Measurements from ENCODE around the gene SCLY.
"Not testable (repeated sequence)": the region's sequence is repeated elsewhere in the genome, so short reads cannot be mapped to it uniquely, and the experiment has no call there.

The SCLY gene, protein sequence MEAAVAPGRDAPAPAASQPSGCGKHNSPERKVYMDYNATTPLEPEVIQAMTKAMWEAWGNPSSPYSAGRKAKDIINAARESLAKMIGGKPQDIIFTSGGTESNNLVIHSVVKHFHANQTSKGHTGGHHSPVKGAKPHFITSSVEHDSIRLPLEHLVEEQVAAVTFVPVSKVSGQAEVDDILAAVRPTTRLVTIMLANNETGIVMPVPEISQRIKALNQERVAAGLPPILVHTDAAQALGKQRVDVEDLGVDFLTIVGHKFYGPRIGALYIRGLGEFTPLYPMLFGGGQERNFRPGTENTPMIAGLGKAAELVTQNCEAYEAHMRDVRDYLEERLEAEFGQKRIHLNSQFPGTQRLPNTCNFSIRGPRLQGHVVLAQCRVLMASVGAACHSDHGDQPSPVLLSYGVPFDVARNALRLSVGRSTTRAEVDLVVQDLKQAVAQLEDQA

DNA sequence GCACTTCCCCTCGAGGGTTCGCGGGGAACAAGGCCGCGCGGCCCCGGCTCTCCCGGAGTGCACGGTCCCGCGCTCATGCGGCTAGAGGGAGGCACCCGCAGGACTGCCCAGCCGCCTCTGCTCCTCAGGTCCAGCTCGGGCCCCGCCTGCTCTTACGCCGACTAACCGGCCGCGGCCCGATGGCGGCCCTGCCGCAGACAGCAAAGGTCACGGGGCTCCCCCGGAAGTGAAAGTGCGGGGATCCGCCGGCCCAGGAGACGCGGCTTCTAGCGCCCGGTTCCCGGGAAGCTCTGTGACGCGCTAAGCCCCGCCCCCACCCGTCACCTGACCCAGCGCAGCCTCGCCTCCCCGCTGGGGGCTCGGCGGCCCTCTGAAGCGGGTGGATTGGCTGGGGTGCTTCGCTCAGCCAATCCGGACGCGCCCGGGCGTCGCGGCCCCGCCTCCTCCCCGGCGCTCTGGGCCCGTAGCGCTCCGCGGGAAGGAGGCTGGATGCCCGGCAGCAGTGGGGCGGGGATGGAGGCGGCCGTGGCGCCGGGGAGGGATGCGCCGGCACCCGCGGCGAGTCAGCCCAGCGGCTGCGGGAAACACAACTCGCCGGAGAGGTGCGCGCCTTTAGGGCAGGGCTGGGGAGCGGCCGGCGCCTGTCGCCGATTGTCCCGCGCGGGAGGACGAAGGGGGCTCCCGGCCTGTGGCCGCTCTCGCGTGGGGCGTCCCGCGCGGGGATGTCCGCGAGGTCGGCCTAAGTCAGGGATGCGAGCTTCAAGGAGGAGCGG, at the start of gene SCLY:
Gene SCLY (plus strand): TSS at position 460 of the 773 bp plus-strand sequence. CDS start 54 bp downstream, at position 514.
- no peak for FAIRE-seq

DNA sequence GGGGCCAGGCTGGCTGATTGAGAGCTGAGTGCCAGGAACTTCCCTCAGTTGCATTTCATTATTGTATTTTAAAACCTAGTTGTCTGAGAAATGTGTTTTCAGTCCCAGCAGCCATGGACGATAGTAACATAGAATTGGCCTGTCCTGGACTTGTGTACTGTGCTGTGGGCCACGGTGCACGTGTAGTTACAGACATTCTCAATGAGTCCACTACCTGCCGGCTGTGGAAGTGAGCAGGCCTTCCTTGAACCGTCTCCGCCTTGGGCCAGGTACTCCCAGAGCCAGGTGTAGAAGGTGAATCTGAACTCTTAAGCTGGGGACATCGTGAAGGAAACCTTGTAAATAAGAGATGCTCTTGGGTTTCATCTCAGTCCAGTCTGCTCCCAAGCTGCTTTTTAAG, 47.0 kb upstream of the SCLY start:
- FAIRE-seq = no peak

DNA sequence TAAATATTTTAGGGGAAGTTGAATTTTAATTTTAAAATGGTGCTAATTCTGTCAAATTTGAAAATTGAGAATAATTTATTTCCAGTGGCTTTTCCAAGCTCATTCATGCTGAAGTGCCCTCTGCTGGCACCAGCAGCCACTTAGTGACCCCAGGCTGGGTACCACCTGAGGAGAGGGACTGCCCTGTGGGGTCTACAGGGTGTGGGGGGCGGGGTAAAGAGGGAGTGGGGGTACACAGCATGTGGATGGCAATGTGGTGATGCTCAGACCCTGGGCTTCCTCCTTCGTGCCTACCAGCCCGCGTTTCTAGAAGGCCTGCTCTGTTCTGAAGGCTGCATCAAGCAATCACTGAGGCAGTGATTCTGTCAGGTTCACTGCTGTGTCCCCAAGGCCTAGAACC, 45.1 kb upstream of the SCLY start:
- no peak for FAIRE-seq

DNA sequence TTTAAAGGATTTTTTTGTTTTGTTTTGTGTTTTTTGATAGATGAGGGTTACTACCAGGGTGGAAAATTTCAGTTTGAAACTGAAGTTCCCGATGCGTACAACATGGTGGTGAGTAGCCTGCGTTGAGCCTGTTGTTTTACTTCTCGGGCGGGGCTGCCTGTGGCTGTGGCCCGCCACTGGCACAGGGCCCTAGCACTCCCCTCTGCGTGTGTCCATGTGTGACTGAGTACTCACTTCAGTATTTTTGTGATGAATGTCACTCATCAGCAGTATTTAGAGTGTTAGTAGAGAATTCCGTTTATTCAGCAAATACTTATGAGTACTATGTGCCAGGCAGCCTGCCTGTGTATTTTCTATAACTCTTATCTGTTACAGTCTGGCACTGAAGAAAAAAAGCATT, 44.3 kb upstream of the SCLY start:
- FAIRE-seq = no peak

DNA sequence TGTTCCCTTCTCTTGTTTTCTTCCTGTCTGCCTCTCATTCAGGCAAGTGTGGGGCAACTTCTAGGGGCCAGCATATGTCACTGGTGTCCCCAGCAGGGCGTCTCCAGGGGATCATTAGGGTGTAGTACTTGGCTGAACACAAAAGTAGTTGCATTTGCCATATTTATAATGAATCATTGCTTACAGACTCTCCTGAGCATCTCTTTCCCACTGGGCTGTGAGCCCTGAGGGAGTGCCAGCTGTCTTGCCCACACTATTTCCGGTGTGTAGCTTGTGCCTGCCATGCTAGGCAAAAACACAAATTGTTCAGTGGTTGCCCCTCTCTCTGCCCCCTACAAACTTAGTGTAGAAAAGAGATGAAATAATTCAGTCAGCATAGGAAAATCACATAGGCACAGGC, 40.8 kb upstream of the SCLY start:
- FAIRE-seq = no peak

DNA sequence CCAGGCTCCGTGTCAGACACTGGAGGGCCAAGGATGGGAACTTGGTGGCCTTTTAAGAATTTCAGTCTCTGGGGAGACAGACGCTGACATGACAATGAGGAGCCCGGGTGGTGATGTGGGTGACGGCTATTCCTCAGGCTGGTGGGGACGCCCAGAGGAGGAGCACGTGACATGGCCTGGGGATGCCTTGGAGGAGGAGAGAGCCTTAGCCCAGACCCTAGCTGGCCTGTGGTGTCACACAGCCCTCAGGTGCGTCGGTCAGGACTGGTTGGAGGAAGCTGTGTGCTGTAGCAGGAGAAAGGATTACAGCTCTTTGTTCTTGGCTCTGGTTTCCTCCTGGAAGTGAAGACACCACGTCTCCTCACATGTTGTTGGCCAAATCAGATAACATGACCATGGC, 40.0 kb upstream of the SCLY start:
- FAIRE-seq = no peak

DNA sequence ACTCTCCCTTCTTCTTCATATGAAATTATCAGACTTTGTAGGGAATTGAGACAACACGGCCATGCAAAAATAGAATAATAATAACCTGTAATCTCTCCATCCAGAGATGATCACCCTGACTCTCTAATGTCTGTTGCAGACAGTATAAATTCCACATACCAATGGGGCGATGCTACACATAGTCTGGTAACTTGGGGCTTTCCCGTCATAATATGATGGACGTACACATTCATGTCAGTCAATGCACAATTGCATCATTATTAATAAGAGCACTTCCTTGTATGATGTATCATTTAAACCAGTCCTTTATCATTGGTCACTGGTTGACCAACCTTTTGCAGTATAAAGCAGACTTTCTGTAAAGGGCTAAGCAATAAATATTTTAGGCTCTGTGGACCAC, 39.5 kb upstream of the SCLY start:
- no peak for FAIRE-seq

DNA sequence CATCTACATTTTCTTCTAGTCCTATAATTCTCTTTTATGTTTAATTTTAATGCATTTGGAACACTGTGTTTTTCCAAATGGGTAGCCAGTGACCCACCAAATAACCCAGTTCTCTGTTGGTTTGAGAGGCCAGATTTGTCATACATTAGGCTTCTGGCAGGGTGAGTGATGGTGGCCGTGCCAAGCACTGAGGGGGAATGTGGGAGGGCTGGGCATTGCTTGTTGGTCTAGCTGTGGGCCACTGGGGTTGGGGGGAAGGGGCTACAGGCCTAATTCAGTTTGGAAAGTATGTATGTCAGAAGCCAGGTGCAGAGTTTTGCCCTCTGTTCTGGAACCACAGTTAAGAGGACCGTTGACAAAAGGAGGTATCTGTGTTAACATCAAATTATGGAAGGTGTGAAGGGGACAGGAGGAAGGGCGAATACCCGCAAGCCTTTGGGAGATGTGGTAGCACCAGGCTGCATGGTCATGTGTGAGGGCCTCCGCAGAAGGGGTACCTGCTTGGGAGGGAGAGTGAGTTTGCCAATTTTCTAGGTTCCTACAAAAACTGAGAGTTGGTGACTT, 38.1 kb upstream of the SCLY start:
- FAIRE-seq = no peak

DNA sequence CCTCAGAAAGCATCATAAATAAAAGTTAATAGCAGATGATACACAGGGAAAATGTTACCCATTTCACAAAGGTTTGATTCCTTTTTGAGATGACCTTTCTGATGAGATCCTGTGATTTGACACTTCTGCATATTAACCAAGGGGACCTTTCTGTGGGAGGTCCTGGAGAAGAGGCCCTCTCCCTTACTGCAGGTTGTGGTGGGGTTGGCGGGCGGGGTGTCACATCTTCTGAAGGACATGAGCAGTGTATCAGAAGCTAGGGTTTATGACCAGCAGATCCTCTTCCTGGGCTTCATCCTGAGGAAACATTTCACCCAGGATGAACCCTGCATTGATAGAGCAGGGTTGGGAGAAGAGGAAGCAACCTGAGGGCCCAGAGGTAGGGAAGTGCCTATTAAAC, 37.2 kb upstream of the SCLY start:
- no peak for FAIRE-seq

DNA sequence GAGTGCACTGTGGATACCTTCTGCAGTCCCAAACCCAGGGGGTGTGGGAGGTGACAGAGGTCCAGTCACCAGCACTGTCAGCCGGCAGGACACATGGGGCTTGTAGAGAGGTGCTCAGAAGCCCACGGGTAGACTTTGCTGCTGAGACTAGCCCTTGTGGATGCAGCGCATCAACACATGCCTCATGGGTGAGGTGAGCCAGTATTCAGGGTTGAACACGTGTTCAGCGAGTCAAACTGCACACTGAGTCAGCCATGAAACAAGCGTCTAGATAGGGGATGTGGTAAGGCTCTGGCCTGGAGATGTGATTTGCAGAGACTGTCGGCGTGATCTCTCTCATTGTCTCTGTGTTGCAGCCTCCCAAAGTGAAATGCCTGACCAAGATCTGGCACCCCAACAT, 35.8 kb upstream of the SCLY start:
- FAIRE-seq = no peak

DNA sequence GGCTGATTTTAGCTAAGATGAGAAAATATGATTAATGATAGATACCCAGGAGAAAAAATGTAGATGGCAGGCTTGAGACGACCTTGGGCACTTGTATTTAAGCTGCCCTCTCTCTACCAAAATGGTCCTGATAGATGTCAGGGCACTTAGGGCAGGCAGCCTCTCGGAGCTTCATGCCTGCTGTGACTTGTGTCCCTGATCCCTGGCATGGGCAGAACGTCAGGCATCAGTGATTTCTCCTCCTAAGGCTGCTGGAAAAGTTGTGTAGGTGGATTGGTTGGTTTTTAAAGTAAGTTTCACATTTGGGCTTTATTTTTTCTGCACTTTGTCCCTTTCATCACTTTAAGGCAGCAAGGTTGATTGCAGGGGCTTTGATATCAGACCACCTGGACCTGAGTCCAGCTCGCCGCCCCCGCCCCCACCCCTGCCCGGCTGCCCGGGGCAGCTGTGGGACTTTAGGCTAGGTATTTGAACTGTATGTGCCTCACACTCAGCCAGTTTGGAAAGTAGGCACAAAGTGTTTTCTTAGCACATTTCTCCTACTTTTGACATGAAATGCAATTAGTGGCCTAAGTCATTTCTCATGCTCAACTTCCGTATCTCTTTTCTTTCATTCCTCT, 35.0 kb upstream of the SCLY start:
- FAIRE-seq = no peak

DNA sequence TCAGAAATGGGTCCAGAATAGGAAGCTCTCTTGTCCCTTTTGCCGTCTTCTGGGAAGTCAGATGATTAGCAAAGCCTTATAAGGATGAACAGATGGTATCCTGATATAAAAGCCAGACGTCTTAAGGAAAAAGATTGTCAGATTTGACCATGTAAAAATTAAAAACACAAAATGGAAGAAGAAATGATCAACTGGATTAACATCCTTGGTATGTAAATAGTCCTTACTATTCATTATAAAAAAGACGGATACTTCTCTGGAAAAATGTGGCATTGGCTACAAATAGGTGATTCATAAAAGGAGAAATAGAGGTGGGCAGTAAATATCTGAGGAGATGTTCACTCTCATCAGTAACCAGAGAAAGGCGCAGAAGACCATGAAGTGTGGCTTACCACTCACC, 33.7 kb upstream of the SCLY start:
- FAIRE-seq = no peak

DNA sequence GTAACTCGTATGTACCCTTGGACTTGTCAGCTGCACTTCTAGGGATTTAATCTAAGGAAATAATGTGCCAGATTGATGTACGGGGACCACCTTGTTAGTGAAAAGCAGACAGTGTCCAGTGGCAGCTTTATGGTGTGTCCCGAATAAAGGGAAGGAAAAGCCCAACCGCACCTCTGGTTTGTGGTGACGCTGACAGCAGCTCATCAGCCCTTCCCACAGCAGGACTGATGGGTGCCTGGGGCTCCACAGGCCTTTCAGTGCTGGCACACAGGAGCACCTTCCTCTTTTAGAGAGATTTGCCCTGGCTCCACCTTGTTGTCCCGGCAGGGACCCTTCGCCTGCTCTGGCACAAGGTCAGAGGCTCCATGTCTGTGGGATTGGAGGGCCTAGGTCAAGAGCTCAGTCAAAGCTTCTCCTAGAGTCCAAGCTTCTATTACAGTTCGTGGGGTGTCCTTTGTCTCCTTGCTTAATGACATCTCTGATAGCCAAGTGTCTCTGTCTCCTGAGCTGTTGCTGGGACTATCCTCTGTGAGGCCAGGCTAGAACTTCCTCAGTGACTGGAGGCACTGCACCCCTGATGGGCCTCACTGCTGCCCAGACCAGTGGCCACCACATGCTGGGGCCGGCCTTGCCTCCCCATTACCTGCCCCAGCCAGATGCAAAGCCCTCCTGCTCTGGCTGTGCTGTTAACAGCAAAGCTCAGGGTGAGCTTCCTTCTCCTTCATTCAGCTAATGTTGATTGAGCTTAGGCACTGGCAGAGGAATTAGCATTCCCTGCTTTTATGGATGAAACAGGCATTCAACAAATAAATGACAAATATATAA, 33.0 kb upstream of the SCLY start:
- FAIRE-seq = no peak

DNA sequence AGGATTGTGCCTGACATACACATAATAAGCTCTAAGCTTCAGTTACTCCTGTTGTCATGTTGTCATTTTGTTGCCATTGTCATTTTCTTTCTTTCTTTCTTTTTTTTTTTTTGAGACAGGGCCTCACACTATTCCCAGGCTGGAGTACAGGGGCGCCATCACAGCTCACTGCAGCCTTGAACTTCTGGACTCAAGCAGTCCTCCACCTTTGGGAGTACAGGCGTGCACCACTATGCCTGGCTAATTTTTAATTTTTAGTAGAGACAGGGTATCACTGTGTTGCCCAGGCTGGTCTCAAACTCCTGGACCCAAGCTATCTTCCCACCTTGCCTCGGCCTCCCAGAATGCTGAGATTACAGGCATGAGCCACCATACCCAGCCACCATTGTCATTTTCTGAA, 30.9 kb upstream of the SCLY start:
- no peak for FAIRE-seq

DNA sequence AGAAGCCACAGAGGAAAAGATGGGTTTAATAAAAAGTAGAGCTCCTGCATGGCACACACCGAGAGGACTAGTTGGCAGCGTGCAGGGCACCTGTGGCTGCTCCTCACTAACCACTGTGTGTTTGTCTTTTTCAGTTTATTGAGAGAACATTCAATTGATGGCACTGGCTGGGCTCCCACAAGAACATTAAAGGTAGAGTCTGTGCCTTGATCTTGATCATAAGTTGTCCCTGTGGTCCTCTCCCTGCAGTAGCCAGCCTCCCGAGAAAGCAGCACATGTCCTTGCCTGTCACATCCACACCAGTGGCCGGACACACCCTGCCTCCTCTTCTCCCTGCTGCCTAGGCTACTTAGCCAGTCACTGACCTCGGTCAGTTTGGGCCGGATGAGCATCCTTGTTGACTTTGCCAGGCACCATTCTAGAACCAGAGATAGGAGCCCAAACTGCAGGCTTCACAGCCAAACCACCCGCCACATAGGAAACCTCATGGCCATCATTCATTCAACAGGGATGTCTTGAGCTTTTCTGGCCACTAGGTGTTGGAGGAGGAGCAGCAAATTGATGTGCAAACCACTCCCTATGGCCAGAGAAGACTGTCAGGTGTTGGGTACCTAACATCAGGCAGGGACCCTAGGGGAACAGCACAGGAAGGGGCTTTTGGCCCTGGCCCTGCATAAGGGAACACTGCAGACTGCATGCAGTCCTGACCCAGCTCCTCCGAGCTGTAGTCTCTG, 30.2 kb upstream of the SCLY start:
- FAIRE-seq = no peak

DNA sequence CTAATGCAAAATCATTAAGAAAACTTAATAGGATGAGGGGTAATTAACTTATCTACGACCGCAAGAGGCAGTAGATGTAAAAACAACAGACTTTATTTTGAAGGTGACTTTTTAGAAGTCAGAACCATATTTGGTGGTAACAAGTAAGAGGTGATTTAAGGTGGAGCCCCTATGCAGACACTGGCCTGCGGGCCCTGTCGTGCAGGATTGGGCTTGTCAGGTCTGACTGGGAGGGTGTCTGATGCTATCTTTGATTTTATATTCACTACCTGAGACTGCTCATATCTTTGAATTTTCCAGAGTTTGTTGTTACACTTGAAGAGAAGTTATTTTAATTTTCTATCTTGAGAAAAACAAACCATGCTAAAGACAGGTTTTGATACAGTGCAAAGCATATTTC, 29.1 kb upstream of the SCLY start:
- FAIRE-seq = no peak

DNA sequence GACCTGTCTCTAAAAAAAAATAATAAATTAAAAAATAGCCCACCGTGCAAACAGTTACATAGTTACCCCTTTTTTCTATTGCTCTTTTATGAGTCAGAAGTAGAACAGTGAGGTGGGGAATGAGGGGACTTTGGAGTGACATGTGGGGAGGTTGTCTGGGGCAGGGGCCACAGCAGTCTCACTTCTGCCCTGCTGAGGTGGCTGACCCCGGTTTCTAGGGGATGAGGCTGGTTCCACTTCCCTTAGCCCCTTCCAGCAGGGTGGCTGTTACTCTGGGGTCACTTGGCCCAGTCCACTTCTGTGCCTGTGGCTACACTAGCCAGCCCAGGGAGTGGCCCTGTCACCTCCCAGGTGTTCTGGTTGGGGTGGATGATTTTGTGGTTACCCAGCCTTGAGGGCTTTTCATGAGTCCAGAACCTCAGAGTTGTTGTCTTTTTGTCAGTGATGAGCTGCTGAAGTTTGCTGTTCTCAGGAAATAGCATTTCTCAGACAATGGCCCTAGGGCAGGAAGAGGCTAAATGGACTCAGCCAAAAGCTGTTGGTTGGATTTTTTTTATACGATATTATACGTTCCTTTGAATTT, 28.0 kb upstream of the SCLY start:
- FAIRE-seq = no peak

DNA sequence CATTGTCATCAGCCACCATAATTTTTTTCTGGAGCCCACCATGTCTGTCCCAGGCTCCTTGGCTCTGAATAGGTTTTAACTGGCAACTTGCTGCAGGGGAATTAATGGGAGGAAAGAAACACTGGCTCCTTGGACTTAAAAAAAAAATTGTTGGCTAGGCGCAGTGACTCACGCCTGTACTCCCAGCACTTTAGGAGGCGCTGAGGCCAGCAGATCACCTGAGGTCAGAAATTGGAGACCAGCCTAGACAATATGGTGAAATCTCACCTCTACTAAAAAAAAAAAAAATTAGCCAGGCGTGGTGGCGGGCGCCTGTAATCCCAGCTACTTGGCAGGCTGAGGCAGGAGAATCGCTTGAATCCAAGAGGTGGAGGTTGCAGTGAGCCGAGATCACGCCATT, 26.8 kb upstream of the SCLY start:
- not testable (repeated sequence) for FAIRE-seq

DNA sequence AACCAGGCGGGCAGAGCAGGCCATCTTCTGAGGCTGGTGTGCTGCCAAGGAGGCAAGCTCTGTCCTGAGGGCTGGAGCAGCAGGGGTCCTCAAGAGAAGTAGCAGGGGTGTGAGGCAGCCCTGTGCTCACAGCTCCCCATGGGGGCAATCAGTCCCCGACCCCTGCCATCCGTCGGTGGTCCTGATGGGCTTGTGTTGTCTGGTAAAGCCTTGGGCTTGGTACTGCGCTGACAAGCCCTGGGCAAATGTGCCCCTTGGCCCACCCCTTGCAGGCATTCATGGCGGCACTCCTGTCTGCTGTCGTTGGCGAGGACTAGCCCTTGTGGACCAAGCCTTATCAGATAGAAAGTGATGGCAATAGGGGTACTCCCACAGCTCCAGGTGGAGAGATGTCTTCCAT, 22.6 kb upstream of the SCLY start:
- no peak for FAIRE-seq

DNA sequence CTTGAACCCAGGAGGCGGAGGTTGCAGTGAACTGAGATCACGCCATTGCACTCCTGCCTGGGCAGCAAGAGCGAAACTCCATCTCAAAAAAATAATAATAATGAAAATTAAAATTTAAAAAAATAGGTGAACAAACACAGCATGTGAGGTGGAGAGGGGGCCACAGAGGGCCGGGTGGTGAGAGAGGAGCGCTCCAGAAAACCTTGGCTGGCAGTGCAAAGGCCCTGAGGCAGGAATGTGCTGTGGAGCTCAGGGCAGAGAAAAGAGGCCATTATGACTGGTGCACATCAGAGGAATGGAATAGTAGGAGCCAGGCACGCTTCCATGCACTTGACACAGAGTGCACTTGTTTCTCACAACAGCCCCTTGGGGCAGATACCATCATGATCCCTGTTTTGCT, 21.6 kb upstream of the SCLY start:
- no peak for FAIRE-seq

DNA sequence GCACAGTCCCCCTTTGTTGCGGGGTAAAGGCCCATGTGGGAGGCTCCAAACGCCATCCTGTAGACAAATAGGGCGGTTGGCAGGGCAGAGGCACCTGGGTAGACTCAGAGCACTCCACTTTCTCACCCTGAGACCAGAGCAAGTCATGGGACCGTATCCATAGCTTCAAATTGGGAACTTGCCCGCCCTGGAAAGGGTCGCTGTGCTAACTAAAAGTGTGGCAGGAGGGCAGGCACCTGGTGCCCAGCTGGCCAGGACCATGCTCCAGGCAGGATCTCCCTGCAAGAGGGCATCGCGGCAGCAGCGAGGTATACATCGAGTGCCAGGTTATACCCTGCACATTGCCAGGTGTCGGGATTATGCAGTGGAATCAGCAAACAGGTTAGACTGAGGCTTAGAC, 20.8 kb upstream of the SCLY start:
- FAIRE-seq = no peak

DNA sequence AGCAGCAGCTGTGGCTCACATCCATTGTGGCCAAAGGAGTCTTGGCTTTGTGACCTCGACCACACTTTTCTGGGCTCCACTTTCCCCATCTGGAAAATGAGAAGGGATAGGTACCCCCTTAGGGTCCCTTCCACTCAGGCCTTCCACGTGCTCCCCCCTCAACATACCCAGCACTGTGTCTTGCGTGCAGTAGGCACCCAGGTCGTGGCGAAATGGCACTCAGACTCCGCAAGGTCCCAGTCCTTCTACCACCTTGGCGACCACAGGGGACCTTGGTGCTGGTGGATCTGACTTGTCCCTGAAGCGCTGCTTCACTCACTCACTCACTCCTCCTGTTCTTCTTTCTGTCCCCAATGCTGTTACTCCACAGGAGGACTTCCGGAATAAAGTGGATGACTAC, 19.9 kb upstream of the SCLY start:
- no peak for FAIRE-seq

Measured in islet of Langerhans (tissue), 1 donor.